ENCODE measurements around the gene DGKE.

The DGKE gene

DNA sequence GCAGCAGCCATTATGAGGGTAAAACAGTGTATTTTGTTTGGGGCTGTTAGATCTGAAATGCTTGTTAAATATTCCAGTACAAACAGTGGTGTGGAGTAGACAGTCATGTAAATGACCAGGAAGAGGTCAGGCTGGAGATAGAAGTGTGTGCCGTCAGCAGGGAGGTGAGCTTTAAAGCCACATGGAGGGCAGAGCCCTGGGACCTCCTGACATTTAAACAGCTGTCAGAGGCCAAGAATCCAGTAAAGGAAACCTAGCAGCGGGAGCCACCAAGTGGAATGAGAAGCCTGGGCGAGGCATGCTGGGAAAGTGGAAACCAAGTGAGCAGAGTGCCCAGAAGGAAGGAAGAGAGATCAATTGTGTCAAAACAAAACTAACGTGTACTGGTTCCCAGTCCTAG, 27.0 kb upstream of the DGKE start:
- no peak for DNase-seq (ENCODE audit: low read depth)
- H3K4me3 ChIP-seq (ENCODE audit: low read depth, low read length): no peak overlapping the region
- TF ChIP-seq, protein P1, sequence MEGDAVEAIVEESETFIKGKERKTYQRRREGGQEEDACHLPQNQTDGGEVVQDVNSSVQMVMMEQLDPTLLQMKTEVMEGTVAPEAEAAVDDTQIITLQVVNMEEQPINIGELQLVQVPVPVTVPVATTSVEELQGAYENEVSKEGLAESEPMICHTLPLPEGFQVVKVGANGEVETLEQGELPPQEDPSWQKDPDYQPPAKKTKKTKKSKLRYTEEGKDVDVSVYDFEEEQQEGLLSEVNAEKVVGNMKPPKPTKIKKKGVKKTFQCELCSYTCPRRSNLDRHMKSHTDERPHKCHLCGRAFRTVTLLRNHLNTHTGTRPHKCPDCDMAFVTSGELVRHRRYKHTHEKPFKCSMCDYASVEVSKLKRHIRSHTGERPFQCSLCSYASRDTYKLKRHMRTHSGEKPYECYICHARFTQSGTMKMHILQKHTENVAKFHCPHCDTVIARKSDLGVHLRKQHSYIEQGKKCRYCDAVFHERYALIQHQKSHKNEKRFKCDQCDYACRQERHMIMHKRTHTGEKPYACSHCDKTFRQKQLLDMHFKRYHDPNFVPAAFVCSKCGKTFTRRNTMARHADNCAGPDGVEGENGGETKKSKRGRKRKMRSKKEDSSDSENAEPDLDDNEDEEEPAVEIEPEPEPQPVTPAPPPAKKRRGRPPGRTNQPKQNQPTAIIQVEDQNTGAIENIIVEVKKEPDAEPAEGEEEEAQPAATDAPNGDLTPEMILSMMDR (IDR thresholded peaks at IDR 0.05; ENCODE audit: low read depth, low read length, missing control alignments): no peak

DNA sequence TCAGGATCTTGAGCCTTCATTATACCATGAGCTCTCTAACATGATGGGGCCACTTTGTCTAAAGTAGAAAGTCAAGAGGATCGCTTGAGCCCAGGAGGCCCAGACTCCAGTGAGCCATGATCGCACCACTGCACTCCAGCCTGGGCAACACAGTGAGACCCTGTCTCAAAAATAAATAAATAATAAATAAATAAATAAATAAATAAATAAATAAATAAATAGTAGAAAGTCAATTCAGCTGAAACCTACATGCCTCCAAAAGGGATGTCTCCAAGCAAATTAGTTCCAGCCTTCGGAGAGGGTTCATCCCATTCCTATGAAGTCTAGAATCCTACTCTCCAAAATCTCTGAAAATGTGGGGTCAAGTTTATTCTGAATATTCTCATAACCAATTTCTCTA, 26.2 kb upstream of the DGKE start:
- H3K4me3 ChIP-seq (ENCODE audit: low read depth, low read length): no peak overlapping the region
- TF ChIP-seq, protein P1 (IDR thresholded peaks at IDR 0.05; ENCODE audit: low read depth, low read length, missing control alignments): no peak
- no peak for DNase-seq (ENCODE audit: low read depth)

DNA sequence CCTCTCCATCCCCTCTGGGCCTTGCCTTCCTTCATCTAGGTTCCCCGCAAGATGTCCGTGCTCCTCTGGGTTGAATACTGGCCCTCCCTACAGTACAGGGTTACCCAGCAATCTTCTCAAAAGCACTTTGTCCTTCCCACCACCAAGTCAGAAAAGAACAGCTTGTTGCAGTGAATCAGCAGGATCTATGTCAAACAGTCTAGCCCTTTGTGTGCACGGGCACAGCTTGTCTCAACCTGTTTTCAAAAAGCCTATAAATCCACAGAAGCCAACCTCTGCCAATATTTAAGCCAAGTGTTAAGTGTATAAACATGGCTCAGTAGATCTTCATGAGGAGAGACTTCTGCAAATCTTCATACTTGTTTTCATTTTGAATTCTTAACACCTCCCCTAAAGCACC, 25.4 kb upstream of the DGKE start:
- no peak for DNase-seq (ENCODE audit: low read depth)
- TF ChIP-seq, protein P1 (IDR thresholded peaks at IDR 0.05; ENCODE audit: low read depth, low read length, missing control alignments): no peak
- H3K4me3 ChIP-seq (ENCODE audit: low read depth, low read length): no peak overlapping the region

DNA sequence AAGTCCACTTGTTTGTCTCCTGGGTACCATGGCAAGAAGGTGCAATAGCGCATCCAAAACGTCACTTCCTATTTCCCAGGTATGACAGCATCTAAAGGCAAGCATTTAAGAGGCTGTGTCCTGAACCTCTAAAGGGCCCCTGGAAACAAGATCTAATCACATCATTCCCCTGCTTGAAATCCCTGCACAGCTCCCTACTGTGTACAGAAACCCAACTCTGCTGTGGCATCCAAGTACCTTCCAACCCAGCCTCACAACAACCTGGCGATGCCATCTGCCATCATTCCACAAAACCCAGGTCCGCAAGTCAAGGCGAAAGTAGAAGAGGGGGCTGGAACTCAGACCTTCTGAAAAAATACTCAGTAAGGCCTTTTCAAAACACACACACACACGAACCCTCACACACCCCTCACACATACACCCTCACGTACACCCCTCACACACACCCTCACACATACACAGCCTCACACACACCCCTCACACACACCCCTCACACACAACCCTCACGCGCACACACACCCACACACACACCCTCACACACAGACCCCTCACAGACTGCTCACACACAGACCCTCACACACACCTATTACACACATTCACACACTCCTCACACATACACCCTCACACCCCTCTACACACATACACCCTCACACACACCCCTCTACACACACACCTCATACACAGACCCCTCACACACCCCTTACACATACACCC, 24.7 kb upstream of the DGKE start:
- TF ChIP-seq, protein P1 (IDR thresholded peaks at IDR 0.05; ENCODE audit: low read depth, low read length, missing control alignments): no peak
- no peak overlapping the region for H3K4me3 ChIP-seq (ENCODE audit: low read depth, low read length)
- DNase-seq (ENCODE audit: low read depth): no peak

DNA sequence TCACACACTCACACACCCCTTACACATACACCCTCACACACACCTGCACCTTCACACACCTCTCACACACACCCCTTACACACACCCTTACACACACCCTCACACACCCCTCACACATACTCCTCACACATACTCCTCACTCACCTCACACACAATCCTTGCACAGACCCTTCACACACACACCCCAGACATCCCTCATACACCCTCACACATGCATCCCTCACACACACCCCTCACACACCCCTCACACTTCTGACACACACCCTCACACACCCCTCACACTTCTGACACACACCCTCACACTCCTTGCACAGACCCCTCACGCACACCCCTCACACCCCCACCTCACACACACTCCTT, 24.2 kb upstream of the DGKE start:
- TF ChIP-seq, protein P1 (IDR thresholded peaks at IDR 0.05; ENCODE audit: low read depth, low read length, missing control alignments): no peak
- DNase-seq (ENCODE audit: low read depth): no peak
- H3K4me3 ChIP-seq (ENCODE audit: low read depth, low read length): no peak overlapping the region

DNA sequence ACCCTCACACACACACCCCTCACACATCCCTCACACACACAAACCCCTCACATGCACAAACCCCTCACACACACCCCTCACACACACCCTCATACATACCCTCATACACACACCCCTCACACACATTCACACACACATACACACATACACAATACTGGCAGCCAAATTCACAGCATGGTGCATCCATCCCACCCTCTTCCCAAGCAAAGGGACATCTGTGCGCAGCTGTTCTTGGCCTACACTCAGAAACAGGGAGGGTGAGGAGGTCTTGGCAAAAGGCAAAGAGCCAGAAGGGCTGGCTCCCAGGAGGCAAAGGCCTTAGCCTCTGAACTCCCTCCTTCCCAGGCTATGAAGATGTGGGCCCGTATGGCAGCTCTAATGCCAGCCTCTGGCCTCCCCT, 23.6 kb upstream of the DGKE start:
- TF ChIP-seq, protein P1 (IDR thresholded peaks at IDR 0.05; ENCODE audit: low read depth, low read length, missing control alignments): no peak
- H3K4me3 ChIP-seq (ENCODE audit: low read depth, low read length): no peak overlapping the region
- no peak for DNase-seq (ENCODE audit: low read depth)

Data from GM12864 (cell line).